Measurements from ENCODE around the gene NRCAM.
"Not testable (repeated sequence)": the region's sequence is repeated elsewhere in the genome, so short reads cannot be mapped to it uniquely, and the experiment has no call there.

Gene NRCAM

DNA sequence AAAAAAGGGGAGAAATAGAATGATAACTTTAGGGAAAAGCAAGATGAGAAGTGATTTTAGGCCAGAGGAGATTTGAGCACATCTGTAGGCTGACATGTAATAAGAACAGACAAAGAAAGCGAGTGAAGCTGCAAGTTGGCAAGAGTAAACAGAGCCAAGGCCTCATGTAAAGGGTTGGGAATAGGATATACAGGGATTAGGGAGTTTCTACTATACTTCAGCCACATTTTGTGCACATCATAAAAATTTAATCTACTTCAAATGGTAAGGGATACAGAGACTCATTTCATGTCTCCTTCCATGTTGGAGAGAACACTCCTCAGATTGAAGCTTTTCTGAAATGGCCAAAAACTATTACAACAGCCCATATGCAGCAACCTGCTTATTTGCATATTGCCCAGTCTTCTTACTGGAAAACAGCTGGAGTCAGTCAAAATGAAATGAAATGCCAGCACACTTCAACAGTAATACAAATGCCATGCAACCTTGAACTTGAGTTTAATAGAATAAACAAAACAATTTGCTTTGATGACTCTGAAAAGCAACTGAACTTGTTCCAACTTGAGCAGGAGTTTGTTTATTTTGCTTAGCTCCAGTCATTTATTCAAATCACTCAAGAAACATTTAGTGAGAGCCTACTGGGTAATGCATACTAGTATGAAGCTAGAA, 49.9 kb downstream of the NRCAM start:
- no peak for TF ChIP-seq ZFX (IDR thresholded peaks at IDR 0.05)
- TF ChIP-seq, protein P1, sequence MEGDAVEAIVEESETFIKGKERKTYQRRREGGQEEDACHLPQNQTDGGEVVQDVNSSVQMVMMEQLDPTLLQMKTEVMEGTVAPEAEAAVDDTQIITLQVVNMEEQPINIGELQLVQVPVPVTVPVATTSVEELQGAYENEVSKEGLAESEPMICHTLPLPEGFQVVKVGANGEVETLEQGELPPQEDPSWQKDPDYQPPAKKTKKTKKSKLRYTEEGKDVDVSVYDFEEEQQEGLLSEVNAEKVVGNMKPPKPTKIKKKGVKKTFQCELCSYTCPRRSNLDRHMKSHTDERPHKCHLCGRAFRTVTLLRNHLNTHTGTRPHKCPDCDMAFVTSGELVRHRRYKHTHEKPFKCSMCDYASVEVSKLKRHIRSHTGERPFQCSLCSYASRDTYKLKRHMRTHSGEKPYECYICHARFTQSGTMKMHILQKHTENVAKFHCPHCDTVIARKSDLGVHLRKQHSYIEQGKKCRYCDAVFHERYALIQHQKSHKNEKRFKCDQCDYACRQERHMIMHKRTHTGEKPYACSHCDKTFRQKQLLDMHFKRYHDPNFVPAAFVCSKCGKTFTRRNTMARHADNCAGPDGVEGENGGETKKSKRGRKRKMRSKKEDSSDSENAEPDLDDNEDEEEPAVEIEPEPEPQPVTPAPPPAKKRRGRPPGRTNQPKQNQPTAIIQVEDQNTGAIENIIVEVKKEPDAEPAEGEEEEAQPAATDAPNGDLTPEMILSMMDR (conservative IDR thresholded peaks at IDR 0.05) = no peak
- H3K27ac ChIP-seq = no peak overlapping the region

DNA sequence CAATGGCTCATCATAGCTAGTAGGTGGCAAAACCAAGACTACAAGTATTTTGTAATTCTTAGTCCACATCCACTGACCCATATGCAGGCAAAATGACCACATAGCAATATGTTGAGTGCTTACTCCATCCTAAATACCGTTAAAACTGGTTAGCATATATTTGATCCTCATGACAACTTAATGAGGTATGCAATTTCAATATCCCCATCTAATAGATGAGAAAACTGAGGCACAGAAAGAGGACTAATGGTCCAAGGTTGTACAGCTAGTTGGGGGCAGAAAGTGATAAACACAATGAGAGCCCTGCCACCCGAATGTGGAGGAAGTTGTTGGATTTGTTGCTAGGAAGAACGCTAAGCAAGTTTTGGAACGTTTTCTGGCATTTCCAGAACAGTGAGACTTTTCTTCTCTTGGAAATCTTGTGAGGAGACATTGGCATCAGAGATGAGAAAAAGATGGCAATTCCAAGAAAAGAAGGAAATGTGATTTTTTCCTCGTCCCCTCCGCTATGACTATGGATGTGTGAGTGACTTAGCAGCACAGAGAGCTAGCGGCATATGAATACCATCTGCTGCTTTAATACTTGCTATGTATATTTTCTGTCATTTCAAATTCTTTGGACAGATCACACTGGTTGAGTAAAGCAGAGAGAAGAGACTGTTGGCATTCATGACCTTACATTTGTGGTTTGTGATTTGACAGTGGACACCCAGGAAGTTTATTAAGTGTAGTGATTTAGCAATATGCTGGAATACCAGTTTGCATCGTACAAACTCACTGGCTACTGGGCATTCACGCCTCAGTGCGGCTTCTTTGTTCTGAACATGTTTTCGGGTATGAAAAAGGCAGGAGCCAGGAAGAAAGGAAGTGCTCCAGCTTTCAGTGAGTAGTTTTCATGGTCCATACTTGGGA, 51.5 kb downstream of the NRCAM start:
- TF ChIP-seq ZFX (IDR thresholded peaks at IDR 0.05) = no peak
- TF ChIP-seq, protein P1 (conservative IDR thresholded peaks at IDR 0.05) = no peak
- no peak overlapping the region for H3K27ac ChIP-seq

- TF ChIP-seq ZFX (IDR thresholded peaks at IDR 0.05) = no peak
- TF ChIP-seq, protein P1 (conservative IDR thresholded peaks at IDR 0.05) = no peak
- no peak overlapping the region for H3K27ac ChIP-seq
These were observed 52.5 kb downstream of the NRCAM start for GRCh38 chr7:108403597-108404217.

DNA sequence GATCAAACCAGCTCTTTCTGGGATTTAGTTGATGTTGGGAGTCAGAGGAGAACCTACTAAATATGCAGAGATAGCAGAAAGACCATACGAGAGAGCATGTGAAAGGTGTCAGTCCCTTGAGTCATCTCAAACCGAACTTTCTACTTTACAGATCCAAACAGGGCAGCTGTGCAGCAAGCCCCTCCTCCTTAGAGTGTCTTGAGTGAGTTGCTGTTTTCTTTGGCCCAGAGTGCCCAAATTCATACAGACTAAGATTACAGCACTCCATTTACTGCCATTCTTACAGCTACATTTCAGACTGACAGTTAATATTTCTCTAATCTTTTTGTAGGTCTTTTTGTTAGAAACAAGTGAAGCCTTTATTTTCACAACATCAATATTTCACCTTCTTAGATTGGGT, 53.4 kb downstream of the NRCAM start:
- no peak overlapping the region for H3K27ac ChIP-seq
- TF ChIP-seq ZFX (IDR thresholded peaks at IDR 0.05) = no peak
- TF ChIP-seq, protein P1 (conservative IDR thresholded peaks at IDR 0.05) = no peak

- no peak overlapping the region for H3K27ac ChIP-seq
- no peak for TF ChIP-seq ZFX (IDR thresholded peaks at IDR 0.05)
- TF ChIP-seq, protein P1 (conservative IDR thresholded peaks at IDR 0.05) = no peak
These were observed 60.2 kb downstream of the NRCAM start for GRCh38 chr7:108396080-108396479.

DNA sequence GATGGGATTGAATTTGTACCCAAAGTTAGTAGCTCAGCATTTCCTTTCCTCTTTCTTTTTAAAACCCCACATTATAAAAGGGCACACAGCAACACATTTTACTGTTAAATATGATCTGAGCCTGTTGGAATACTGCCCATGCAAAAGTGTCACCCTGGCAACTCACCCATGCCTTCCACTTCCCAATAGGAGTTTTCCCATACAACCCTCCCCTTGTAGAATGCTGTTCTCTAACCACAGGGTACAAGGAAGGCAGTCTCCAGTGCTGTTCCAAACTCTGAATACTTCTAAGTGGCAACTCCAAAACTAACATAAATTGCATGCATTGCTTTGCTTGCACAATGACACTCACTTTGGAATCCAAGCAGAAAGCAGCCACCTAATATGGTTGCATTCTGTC, 60.8 kb downstream of the NRCAM start:
- H3K27ac ChIP-seq = no peak overlapping the region
- TF ChIP-seq, protein P1 (conservative IDR thresholded peaks at IDR 0.05) = no peak
- no peak for TF ChIP-seq ZFX (IDR thresholded peaks at IDR 0.05)

- not testable (repeated sequence) for H3K27ac ChIP-seq
These were observed 63.1 kb downstream of the NRCAM start for GRCh38 chr7:108393097-108393496.

- not testable (repeated sequence) for H3K27ac ChIP-seq
These were observed 68.5 kb downstream of the NRCAM start for GRCh38 chr7:108387686-108388085.

Data from C4-2B (cell line).